Natural killer cell (primary cell): ENCODE measurements around the gene PLEKHH1. TPM values are rescaled to one million over a fixed set of nuclear protein-coding genes. Genes with fewer than 3 reads are reported as not detected.
A peak's percentile ranks its signal among the peaks of the same experiment; 100 is the strongest.

Experiments
- ATAC-seq, 3 donors: fragments of 150-1000 bp in 2 of 3; fragments of 200-7000 bp in 1 of 3; cut with Tn5 transposase; 1 replicate in 1 of 3; 2 replicates in 2 of 3; pipeline ENCODE4 v1.10.0; 2021; ENCODE audit warnings: mild to moderate bottlenecking in 2 of 3, moderate library complexity in 2 of 3
- DNase-seq, 2 donors: peaks; one replicate each; pipeline versions ENCODE4 v3.0.0 to v3.0.0-alpha.2; 2013 to 2021; ENCODE audit warnings: mixed read lengths in 1 of 2
- H3K27ac ChIP-seq: one replicate; pipeline ENCODE4 v1.5.1; 2013; ENCODE audit warnings: mild to moderate bottlenecking, low read length
- H3K27me3 ChIP-seq: one replicate; pipeline ENCODE4 v1.6.1; 2013; ENCODE audit warnings: low read length; ENCODE audit not compliant: control insufficient read depth, insufficient read depth
- H3K36me3 ChIP-seq: one replicate; pipeline ENCODE4 v1.6.1; 2013; ENCODE audit warnings: low read length; ENCODE audit not compliant: control insufficient read depth, insufficient read depth
- H3K4me1 ChIP-seq: one replicate; pipeline ENCODE4 v1.6.1; 2013; ENCODE audit warnings: low read length; ENCODE audit not compliant: control insufficient read depth, insufficient read depth
- H3K4me3 ChIP-seq: one replicate; pipeline ENCODE4 v1.5.1; 2013; ENCODE audit warnings: low read length
- H3K9me3 ChIP-seq: one replicate; pipeline ENCODE4 v1.6.1; 2013; ENCODE audit warnings: low read length; ENCODE audit not compliant: control insufficient read depth, insufficient read depth
- H3K27ac Mint-ChIP-seq, 2 donors: one replicate each; pipeline ENCODE4 v1.8.0; 2022; ENCODE audit warnings: mild to moderate bottlenecking in 2 of 2, mixed read lengths in 2 of 2, moderate library complexity in 1 of 2
- H3K27me3 Mint-ChIP-seq, 2 donors: one replicate each; pipeline ENCODE4 v1.8.0; 2022; ENCODE audit warnings: low read depth in 2 of 2, mixed read lengths in 2 of 2
- H3K36me3 Mint-ChIP-seq: one replicate; pipeline ENCODE4 v1.8.0; 2022; ENCODE audit warnings: mixed read lengths
- H3K4me1 Mint-ChIP-seq, 2 donors: one replicate each; pipeline ENCODE4 v1.8.0; 2022; ENCODE audit warnings: mixed read lengths in 2 of 2
- H3K4me3 Mint-ChIP-seq: one replicate; pipeline ENCODE4 v1.8.0; 2022; ENCODE audit warnings: mild to moderate bottlenecking, moderate library complexity, mixed read lengths
- H3K9me3 Mint-ChIP-seq, 2 donors: one replicate each; pipeline ENCODE4 v1.8.0; 2022; ENCODE audit warnings: mixed read lengths in 2 of 2
- CTCF ChIP-seq: fragments of 200-600 bp; IDR thresholded peaks from one replicate; pipeline ENCODE4 v1.8.0; 2022; ENCODE audit warnings: antibody characterized with exemption
- WGBS: methylation state at CpG from one replicate; pipeline ENCODE4 v1.1.7; 2013; ENCODE audit warnings: missing lambda C conversion rate; ENCODE audit not compliant: insufficient coverage; 5-methylcytosine and 5-hydroxymethylcytosine counted together
- intact Hi-C: fragments of 100-400 bp; cut with micrococcal nuclease; formaldehyde crosslinking; loops from one replicate; pipeline ENCODE4 v1.14.2; 2022
- total RNA-seq, 4 donors: library from RNA; stranded (reverse); fragments of 120-200 nt in 1 of 4; gene quantifications; one replicate each; pipeline versions ENCODE4 v1.2.3 to v1.2.4, GENCODE V29; 2013 to 2022

PLEKHH1 gene
- total RNA-seq, 3 donors from 2014 or later (not counting 1 experiment from before 2014, with no cell fraction given): not detected

GRCh38 chr14:67497716-67498115 is 35.4 kb upstream of the PLEKHH1 start:
- Histone ChIP-seq H3K27me3 (no peaks in the 10 kb centered on the region), H3K27ac (no peak overlapping the region), H3K4me3 (no peak overlapping the region), H3K4me1 (no peaks in the 10 kb centered on the region), H3K9me3 (peaks cover 14% of the 10 kb centered on the region), H3K36me3 (no peaks in the 10 kb centered on the region)
- H3K4me3 Mint-ChIP-seq: no peak overlapping the region
- 60% methylated on average over 3 of the region's 4 CpGs for WGBS
- no peaks in the 10 kb centered on the region for H3K36me3 Mint-ChIP-seq
- H3K27me3 Mint-ChIP-seq: no peaks in the 10 kb centered on the region
- no peak for TF ChIP-seq CTCF
- H3K9me3 Mint-ChIP-seq: peaks cover 2 to 5% of the 10 kb centered on the region in 2 donors
- H3K4me1 Mint-ChIP-seq: peaks cover 0 to 6% of the 10 kb centered on the region in 2 donors
- peak overlapping the region in 1 of 2 donors; percentile 24 for H3K27ac Mint-ChIP-seq
- DNase-seq (no peak), ATAC-seq (no peak)
- intact Hi-C loops: no loop called here

GRCh38 chr14:67500981-67501380 is 32.1 kb upstream of the PLEKHH1 start:
- Histone ChIP-seq H3K36me3 (no peaks in the 10 kb centered on the region), H3K4me3 (no peak overlapping the region), H3K27ac (no peak overlapping the region), H3K27me3 (no peaks in the 10 kb centered on the region), H3K9me3 (no peaks in the 10 kb centered on the region), H3K4me1 (no peaks in the 10 kb centered on the region)
- Mint-ChIP-seq H3K9me3 (no peaks in the 10 kb centered on the region), H3K27me3 (no peaks in the 10 kb centered on the region), H3K4me1 (peaks cover 0 to 6% of the 10 kb centered on the region in 2 donors), H3K4me3 (no peak overlapping the region), H3K27ac (no peak overlapping the region), H3K36me3 (no peaks in the 10 kb centered on the region)
- intact Hi-C loops: no loop called here
- no peak for TF ChIP-seq CTCF
- DNase-seq: no peak
- ATAC-seq: no peak
- WGBS: 97% methylated on average over 2 of the region's 3 CpGs

- Histone ChIP-seq H3K4me1 (no peaks in the 10 kb centered on the region), H3K27me3 (no peaks in the 10 kb centered on the region), H3K4me3 (no peak overlapping the region), H3K9me3 (no peaks in the 10 kb centered on the region), H3K27ac (no peak overlapping the region), H3K36me3 (no peaks in the 10 kb centered on the region)
- TF ChIP-seq CTCF: no peak
- Mint-ChIP-seq H3K9me3 (no peaks in the 10 kb centered on the region), H3K4me1 (peaks cover 0 to 6% of the 10 kb centered on the region in 2 donors), H3K4me3 (no peak overlapping the region), H3K27ac (no peak overlapping the region), H3K27me3 (no peaks in the 10 kb centered on the region), H3K36me3 (no peaks in the 10 kb centered on the region)
- ATAC-seq (no peak), DNase-seq (no peak)
- intact Hi-C loops: no loop called here
- WGBS: 78% methylated on average over 3 of the region's 4 CpGs
These were observed 31.4 kb upstream of the PLEKHH1 start for GRCh38 chr14:67501670-67502069.

- Histone ChIP-seq H3K4me1 (no peaks in the 10 kb centered on the region), H3K9me3 (no peaks in the 10 kb centered on the region), H3K27ac (no peak overlapping the region), H3K36me3 (no peaks in the 10 kb centered on the region), H3K4me3 (no peak overlapping the region), H3K27me3 (no peaks in the 10 kb centered on the region)
- H3K27ac Mint-ChIP-seq: no peak overlapping the region
- H3K4me3 Mint-ChIP-seq: no peak overlapping the region
- DNase-seq (no peak), ATAC-seq (no peak)
- no peaks in the 10 kb centered on the region for H3K36me3 Mint-ChIP-seq
- TF ChIP-seq CTCF: no peak
- H3K4me1 Mint-ChIP-seq: peaks cover 0 to 4% of the 10 kb centered on the region in 2 donors
- 80% methylated on average over 6 of the region's 6 CpGs for WGBS
- intact Hi-C loops: no loop called here
- no peaks in the 10 kb centered on the region for H3K27me3 Mint-ChIP-seq
- H3K9me3 Mint-ChIP-seq: no peaks in the 10 kb centered on the region
These were observed 30.2 kb upstream of the PLEKHH1 start for GRCh38 chr14:67502867-67503266.
